ENCODE data around the gene KIDINS220.

DNA sequence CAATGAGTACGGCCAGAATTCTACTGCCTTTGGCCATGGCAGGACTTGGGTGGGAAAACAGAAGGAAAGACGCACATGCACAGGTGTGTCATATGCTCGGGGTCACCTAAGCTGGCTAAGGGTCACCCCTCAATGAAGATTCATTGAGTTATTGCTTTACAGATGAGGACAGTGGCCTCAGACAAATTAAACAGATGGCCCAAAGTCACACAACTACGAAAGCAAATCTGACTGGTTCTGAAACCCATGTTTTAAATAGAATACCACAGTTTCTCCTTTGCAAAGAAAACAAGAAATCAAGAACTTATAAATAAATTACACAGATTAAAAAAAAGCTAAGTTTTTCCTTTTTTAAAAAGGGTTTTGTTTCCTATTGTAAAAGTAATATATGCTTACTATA lies 85.0 kb downstream of the KIDINS220 start:
- TF ChIP-seq CTCF (IDR thresholded peaks at IDR 0.05), result no peak
- TF ChIP-seq EP300 (IDR thresholded peaks at IDR 0.05), result no peak

Data from ovary (tissue), 3 donors.